Upper lobe of right lung (tissue), 1 donor: ENCODE results near the gene GLA. TPM values are rescaled to one million over a fixed set of nuclear protein-coding genes. Genes with fewer than 3 reads are reported as not detected.
A peak's percentile ranks its signal among the peaks of the same experiment; 100 is the strongest.

ENCODE experiments used
- ATAC-seq: fragments of 200-7000 bp; cut with Tn5 transposase; one replicate; pipeline ENCODE4 v1.9.1; 2020; ENCODE audit warnings: mild to moderate bottlenecking, moderate library complexity
- DNase-seq: peaks from one replicate; pipeline ENCODE4 v3.0.0-alpha.2; 2020
- H3K27ac ChIP-seq: fragments of 200-600 bp; one replicate; pipeline ENCODE4 v1.8.0; 2022
- H3K27me3 ChIP-seq: fragments of 200-600 bp; one replicate; pipeline ENCODE4 v1.8.0; 2022; ENCODE audit warnings: mild to moderate bottlenecking
- H3K36me3 ChIP-seq: fragments of 200-600 bp; one replicate; pipeline ENCODE4 v1.8.0; 2022
- H3K4me1 ChIP-seq: fragments of 200-600 bp; one replicate; pipeline ENCODE4 v1.8.0; 2022
- H3K4me3 ChIP-seq: fragments of 200-600 bp; one replicate; pipeline ENCODE4 v1.8.0; 2022; ENCODE audit warnings: mild to moderate bottlenecking
- H3K9me3 ChIP-seq: fragments of 200-600 bp; one replicate; pipeline ENCODE4 v1.8.0; 2022
- intact Hi-C: fragments of 100-400 bp; cut with DNase I; formaldehyde crosslinking; loops from one replicate; pipeline ENCODE4 v1.11.0; 2022
- total RNA-seq: library from RNA; stranded (reverse); fragmentation: NEBNext Ultra II Directional; extraction: Animal tissue kit (Norgen Biotek cat#: 25700); gene quantifications from one replicate; pipeline ENCODE4 v1.2.1, GENCODE V29; 2021
- TF ChIP-seq, protein P1 (sequence below): fragments of 200-600 bp; IDR thresholded peaks from one replicate; pipeline ENCODE4 v1.8.0; 2022; ENCODE audit warnings: antibody characterized with exemption
- donor health status: DM: no; HTN: yes; CAD: no; lungs with severe emphysema.

The GLA gene
- total RNA-seq, 1 donor from 2014 or later: 46.3 TPM

DNA sequence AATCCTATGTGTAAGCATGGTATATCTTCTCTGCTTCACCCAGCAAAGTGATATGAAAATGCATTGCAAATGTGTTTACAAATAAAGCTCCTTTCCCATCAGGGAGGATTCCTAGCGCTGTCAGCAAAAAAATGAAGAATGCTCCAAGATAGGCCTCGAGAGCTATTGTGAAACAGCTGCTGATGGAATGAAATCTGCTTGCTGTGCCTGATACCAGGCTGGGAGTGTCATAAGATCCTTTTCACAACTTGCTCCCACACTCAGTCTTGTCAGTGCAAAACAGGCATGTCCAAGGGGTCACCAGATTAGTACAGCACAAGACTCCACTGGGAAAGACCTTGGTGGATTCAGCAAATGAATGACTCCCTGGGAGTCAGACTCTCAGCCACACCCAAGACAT is 34.4 kb upstream of the GLA start:
- intact Hi-C loops: no loop called here
- DNase-seq (no peak), ATAC-seq (peak; percentile 31)

DNA sequence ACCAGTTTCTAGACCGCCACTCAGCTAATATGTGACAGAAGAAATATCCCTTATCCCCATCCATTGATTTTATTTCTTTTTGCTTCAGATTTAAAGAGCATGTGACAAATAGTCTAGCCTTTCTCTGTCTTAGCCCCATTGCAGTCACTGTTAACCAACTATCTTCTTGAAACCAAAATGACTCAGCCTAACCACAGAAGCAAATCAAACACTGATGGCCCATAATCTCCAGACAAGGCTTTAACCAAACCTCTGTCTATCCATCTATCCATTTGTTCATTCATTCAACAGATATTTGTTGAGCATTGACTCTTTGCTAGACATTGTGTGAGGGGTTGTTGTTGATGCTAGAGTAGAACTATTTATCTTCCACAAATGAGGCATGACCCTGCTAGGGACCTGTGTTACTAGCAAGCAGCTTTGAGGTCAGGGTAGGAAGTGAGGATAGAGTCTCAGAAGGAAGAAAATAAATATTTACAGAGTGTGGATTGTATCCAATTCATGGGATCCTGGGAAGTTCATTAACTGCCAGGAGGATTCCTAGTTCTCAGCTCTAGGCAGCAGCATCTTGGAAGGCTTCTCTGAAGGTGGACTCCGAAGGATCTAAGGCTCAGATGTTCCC is 22.8 kb upstream of the GLA start:
- no peaks in the 10 kb centered on the region for H3K27me3 ChIP-seq
- peaks cover 12% of the 10 kb centered on the region for H3K36me3 ChIP-seq
- ATAC-seq (no peak), DNase-seq (no peak)
- intact Hi-C loops: no loop called here
- no peak overlapping the region for H3K27ac ChIP-seq
- no peaks in the 10 kb centered on the region for H3K4me1 ChIP-seq
- H3K4me3 ChIP-seq: no peak overlapping the region
- H3K9me3 ChIP-seq: no peaks in the 10 kb centered on the region
- TF ChIP-seq, protein P1, sequence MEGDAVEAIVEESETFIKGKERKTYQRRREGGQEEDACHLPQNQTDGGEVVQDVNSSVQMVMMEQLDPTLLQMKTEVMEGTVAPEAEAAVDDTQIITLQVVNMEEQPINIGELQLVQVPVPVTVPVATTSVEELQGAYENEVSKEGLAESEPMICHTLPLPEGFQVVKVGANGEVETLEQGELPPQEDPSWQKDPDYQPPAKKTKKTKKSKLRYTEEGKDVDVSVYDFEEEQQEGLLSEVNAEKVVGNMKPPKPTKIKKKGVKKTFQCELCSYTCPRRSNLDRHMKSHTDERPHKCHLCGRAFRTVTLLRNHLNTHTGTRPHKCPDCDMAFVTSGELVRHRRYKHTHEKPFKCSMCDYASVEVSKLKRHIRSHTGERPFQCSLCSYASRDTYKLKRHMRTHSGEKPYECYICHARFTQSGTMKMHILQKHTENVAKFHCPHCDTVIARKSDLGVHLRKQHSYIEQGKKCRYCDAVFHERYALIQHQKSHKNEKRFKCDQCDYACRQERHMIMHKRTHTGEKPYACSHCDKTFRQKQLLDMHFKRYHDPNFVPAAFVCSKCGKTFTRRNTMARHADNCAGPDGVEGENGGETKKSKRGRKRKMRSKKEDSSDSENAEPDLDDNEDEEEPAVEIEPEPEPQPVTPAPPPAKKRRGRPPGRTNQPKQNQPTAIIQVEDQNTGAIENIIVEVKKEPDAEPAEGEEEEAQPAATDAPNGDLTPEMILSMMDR: no peak

More for the DNA sequence above, 34.4 kb upstream of the GLA start:
- Histone ChIP-seq H3K27me3 (no peaks in the 10 kb centered on the region), H3K4me1 (no peaks in the 10 kb centered on the region), H3K36me3 (no peaks in the 10 kb centered on the region), H3K4me3 (no peak overlapping the region), H3K27ac (peak overlapping the region; percentile 11), H3K9me3 (no peaks in the 10 kb centered on the region)
- TF ChIP-seq, protein P1: no peak

GRCh38 chrX:101429934-101430333 is 22.2 kb upstream of the GLA start:
- H3K36me3 ChIP-seq: peaks cover 12% of the 10 kb centered on the region
- no peaks in the 10 kb centered on the region for H3K9me3 ChIP-seq
- DNase-seq (no peak), ATAC-seq (no peak)
- H3K4me3 ChIP-seq: no peak overlapping the region
- no peaks in the 10 kb centered on the region for H3K27me3 ChIP-seq
- TF ChIP-seq, protein P1: no peak
- intact Hi-C loops: no loop called here
- H3K4me1 ChIP-seq: no peaks in the 10 kb centered on the region
- no peak overlapping the region for H3K27ac ChIP-seq

- TF ChIP-seq, protein P1: no peak
- H3K27me3 ChIP-seq: no peaks in the 10 kb centered on the region
- intact Hi-C loops: no loop called here
- no peaks in the 10 kb centered on the region for H3K9me3 ChIP-seq
- no peak overlapping the region for H3K4me3 ChIP-seq
- H3K4me1 ChIP-seq: no peaks in the 10 kb centered on the region
- DNase-seq (no peak), ATAC-seq (no peak)
- H3K36me3 ChIP-seq: peaks cover 12% of the 10 kb centered on the region
- H3K27ac ChIP-seq: no peak overlapping the region
Observed at GRCh38 chrX:101427954-101428353, 20.2 kb upstream of the GLA start.

GRCh38 chrX:101419489-101419888 is 11.8 kb upstream of the GLA start:
- TF ChIP-seq, protein P1: no peak
- Histone ChIP-seq H3K27me3 (no peaks in the 10 kb centered on the region), H3K4me3 (no peak overlapping the region), H3K4me1 (no peaks in the 10 kb centered on the region), H3K36me3 (no peaks in the 10 kb centered on the region), H3K9me3 (no peaks in the 10 kb centered on the region), H3K27ac (peak overlapping the region; percentile 94)
- DNase-seq (no peak), ATAC-seq (no peak)
- intact Hi-C loops: no loop called here
